AG10803 (cell line): ENCODE data around the gene HEATR5A.

Source experiments
- DNase-seq: peaks from one replicate; pipeline ENCODE4 v3.0.0; 2010; ENCODE audit warnings: low read depth
- H3K4me3 ChIP-seq: 2 replicates; pipeline ENCODE4 v1.5.1; 2011; ENCODE audit warnings: mild to moderate bottlenecking, low read length, control low read depth
- CTCF ChIP-seq: conservative IDR thresholded peaks from 2 replicates; pipeline ENCODE4 v1.5.1; 2011; ENCODE audit warnings: mild to moderate bottlenecking, low read length, control low read depth, inconsistent platforms

Gene HEATR5A

DNA sequence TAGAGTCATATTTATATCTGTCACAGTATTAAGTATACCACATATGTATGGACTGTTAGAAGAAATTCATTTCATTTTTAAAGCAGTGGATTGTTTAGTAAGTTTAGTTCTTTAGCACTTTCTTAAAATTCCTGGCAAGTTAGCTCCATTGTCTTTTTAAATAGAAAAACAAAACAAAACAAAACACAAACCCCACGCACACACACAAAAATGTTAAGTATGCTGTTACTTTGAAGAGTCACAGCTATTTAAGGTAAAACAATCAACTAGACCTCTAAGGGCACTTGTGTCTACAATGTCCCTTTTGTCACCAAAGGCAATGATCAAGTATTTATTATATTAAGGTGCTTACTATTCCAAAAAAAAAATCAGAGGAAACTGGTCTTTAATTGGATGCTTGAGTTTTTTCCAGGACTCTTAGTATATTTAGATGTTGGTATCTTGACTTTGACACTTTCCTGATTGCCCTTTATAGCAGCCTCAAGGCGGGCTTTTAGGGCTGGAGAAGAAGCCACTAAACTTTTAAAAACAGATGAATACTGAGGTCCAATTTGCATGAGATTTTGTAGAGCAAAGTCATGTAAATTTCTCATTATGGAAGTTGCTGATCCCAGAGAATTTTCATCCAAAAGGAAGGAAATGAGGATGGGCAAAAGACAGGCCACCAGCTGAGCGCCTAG, 127.3 kb downstream of the HEATR5A start:
- no peak for TF ChIP-seq CTCF

GRCh38 chr14:31291210-31291609, 129.1 kb downstream of the HEATR5A start:
- no peak overlapping the region for H3K4me3 ChIP-seq
- peak; percentile 24 for DNase-seq
- no peak for TF ChIP-seq CTCF

More for the DNA sequence above, 127.3 kb downstream of the HEATR5A start:
- no peak overlapping the region for H3K4me3 ChIP-seq
- DNase-seq, result no peak

DNA sequence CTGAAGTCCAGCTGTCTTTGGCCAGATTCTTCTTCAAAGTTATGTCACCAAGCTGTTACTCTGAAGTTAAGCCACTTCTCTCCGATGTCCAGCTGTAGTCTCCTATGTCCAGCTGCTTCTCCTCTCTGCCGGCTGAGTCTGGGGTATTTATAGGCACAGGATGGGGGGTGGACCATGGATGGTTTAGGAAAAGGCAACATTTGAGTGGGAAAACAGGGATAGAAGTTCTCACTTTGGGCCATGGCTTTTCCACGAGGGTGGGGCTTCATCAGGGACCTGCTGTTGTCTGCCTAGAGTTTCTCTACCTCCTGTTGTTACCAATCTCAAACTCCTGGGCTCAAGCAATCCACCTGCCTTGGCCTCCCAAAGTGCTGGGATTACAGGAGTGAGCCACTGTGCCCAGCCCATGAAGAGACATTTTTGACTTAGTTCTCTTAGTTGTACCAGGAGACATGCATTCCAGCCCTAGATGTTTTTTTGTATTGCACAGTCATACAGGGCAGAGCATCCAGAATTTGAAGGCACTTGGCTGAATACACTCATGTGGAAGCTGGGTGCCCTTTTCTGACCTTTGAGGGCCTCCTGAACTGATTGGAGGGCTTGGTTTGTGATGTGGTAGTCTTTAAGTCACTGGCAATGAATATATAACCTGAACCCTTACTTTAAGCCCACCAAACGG, 132.9 kb downstream of the HEATR5A start:
- H3K4me3 ChIP-seq, result no peak overlapping the region
- no peak for TF ChIP-seq CTCF
- DNase-seq, result no peak

- DNase-seq, result no peak
- TF ChIP-seq CTCF, result peak; percentile 27
- H3K4me3 ChIP-seq, result no peak overlapping the region
Observed at GRCh38 chr14:31286456-31287293, 133.7 kb downstream of the HEATR5A start.

GRCh38 chr14:31283578-31284252, 136.6 kb downstream of the HEATR5A start:
- H3K4me3 ChIP-seq, result no peak overlapping the region
- DNase-seq, result no peak
- no peak for TF ChIP-seq CTCF

DNA sequence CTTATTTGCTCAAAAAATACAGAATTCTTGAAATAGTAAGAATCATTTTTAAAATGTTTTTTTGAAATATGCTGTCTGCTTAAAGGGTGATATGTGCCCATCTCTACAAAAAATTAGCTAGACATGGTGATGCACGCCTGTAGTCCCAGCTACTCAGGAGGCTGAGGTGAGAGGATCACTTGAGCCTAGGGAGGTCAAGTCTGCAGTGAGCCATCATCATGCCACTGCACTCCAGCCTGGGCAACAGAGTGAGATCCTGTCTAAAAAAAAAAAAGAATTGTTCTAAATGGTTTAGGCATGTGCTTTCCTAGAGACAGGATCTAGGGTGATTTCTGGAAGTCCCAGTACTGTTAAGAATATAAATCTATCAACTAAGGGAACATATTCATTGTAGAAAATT, 137.2 kb downstream of the HEATR5A start:
- no peak for TF ChIP-seq CTCF
- DNase-seq, result no peak
- H3K4me3 ChIP-seq, result no peak overlapping the region
